GM21447 (cell line): ENCODE data around the gene ASCL4.
"Not testable (repeated sequence)": the region's sequence is repeated elsewhere in the genome, so short reads cannot be mapped to it uniquely, and the experiment has no call there.

Experiments
- ATAC-seq: cut with Tn5 transposase; IDR thresholded peaks from one replicate; pipeline ENCODE4 v1.9.1; 2021; ENCODE audit not compliant: unreplicated experiment

Gene ASCL4

DNA sequence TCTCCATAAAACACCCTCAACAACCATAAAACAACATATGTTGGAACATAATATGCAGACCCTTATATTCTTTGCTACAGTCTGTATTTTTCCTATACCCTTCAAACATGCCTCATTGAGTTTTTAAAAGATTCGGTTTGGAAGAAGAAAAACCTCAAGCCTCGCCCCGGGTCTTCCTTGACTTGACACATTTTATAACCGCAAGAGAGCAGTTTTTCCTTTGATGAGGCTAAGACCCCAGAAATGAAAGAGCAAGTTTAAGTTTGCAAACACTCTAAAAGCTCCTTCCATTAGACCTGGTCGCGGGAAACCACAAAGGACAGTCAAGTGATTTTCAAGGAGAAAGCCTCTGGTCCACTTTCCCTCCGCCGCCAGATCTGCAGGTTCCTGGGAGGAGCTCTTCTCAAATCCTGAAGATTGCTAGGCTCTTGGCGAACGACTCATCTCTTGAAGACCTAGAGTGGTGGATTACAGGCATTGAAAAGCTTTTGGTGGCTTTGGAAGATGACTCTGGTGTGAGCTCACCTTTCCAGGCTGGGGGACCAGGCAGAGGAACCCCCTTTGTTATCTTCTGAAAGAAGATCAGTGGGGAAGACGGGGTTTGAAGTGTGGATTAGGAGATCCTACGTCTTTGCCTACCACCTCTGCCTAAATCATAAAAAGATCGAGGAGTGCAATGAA, at the start of gene ASCL4:
Gene ASCL4 (plus strand): TSS at position 356 of the 681 bp plus-strand sequence. CDS start 515 bp downstream, outside the sequence.
- no peak for ATAC-seq

DNA sequence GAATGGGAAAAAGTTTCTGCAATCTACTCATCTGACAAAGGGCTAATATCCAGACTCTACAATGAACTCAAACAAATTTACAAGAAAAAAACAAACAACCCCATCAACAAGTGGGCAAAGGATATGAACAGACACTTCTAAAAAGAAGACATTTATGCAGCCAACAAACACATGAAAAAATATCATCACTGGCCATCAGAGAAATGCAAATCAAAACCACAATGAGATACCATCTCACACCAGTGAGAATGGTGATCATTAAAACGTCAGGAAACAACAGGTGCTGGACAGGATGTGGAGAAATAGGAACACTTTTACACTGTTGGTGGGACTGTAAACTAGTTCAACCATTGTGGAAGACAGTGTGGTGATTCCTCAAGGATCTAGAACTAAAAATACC, 47.2 kb upstream of the ASCL4 start:
- not testable (repeated sequence) for ATAC-seq

DNA sequence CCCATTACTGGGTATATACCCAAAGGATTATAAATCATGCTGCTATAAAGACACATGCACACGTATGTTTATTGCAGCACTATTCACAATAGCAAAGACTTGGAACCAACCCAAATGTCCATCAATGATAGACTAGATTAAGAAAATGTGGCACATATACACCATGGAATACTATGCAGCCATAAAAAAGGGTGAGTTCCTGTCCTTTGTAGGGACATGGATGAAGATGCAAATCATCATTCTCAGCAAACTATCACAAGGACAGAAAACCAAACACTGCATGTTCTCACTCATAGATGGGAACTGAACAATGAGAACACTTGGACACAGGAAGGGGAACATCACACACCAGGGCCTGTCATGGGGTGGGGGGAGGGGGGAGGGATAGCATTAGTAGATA, 46.8 kb upstream of the ASCL4 start:
- ATAC-seq: not testable (repeated sequence)

DNA sequence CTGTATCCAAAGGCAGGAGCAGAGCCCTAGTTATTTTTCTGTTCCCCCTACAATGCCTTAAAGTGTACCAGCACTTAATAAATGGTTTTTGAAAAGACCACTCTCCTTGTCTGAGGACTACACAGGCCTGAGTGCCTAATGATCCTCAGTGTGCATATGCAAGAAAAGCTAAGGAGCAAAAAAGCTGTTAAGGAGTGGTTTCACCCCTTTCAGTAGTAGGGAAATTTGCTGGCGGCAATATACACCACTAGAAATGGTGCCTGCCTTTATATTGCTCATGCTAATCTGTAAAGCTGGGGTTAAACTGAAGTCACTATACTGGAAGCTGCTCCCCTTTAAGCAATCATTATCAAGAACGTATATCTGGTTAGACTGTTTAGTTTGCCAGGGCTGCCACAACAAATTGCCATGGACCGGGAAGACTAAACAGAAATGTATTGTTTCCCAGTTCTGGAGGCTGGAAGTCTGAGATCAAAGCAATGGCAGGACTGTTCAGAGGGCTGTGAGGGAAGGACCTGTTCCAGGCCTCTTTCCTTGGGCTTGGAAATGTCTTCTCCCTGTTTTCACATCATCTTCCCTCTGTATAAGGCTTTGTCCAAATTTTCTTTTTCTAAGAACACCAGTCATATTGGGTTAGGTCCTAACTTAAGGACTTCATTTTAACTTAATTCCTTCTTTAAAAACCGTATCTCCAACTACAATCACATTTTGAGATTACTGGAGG, 43.7 kb upstream of the ASCL4 start:
- ATAC-seq: no peak

DNA sequence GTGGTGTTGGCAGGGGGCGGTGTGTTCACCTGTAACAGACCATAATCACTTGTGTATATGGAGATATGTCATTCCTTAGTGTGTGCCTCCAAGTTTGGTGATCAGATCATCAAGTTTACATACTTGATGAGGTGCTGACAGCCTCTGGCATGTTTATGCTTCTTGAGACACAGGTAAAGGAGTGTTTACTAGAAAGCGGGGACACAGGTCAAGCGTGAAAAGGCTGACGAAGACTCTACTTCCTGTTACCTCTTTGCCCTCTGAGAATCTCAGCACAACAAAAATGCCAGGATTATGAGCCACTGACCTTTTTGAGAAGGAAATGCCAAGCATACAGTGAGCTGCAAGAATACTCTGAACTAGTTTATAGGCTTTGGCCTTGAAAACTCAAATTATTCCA, 43.1 kb upstream of the ASCL4 start:
- ATAC-seq: peak; percentile 66

DNA sequence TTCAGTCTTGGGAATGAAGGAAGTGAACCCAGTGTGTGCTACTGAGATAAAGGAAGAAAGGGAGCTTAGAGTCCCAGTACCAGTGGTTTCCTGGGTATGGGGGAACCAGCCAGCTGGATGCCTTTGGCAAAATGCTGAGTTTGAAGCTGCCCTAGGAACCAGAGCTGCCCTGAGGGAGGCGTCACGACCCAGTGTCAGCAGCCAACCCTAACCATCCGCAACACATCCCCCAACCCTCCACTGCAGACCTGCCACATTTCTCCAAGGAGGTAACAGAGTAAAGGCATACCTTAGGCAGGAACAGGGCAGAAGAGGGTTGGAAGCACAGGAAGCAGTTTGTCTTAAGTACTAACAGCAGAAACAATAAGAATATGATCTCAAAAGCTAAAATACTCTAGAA, 42.1 kb upstream of the ASCL4 start:
- no peak for ATAC-seq

DNA sequence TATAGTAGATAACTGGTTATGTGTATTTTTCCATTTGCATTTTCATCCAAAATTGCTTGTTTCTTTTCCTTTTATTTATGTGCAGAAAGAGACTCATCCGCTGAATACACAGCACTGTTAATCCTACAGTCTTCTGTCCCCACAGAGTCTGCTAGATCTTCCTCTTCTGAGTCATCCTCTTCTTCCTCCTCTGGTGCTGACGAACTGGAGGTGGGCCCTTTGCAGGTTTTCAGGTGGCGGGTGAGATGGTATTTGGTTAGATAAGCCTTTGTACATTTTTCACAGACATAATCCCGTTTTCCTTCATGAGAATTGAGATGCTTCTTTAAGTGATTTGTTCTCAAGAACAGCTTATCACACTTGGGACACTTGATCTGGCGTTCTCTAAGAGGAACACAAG, 40.4 kb upstream of the ASCL4 start:
- no peak for ATAC-seq

DNA sequence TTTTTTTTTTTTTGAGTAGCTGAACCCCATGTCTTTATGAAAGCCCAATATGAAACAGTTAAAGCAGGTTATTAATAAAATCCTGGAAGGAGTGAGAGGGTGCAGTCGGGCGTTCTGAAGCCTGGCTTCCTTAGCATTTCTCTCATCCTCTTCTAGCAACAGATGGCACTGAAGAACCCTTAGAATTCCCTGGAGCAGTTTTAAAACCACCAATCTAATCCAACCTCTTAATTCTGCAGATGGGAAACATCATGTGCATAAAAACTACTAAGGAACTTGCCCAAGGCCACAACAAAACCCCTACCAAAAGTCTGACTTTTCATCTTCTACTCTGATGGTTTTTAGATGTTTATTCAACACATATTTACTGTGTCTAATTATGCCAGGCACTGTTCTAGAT, 38.7 kb upstream of the ASCL4 start:
- ATAC-seq: no peak

DNA sequence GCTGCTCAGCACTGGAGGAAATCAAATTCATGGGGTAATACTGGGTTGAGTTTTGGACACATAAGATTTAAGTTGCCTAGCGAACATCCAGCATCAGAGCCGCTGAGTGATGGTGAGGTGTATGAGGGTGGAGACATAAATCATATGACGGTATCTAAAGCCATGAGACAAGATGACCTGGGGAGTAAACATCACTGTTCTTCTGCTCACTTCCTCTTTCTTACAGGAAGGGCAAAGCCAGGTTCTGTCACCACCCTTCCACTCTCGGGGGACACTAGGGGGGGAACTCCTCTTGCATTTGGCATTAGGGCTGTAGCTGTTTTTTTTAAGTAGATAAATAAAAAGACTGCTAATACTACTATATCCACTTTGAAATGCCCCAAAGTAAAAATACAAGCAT, 37.6 kb upstream of the ASCL4 start:
- ATAC-seq: peak; percentile 99

DNA sequence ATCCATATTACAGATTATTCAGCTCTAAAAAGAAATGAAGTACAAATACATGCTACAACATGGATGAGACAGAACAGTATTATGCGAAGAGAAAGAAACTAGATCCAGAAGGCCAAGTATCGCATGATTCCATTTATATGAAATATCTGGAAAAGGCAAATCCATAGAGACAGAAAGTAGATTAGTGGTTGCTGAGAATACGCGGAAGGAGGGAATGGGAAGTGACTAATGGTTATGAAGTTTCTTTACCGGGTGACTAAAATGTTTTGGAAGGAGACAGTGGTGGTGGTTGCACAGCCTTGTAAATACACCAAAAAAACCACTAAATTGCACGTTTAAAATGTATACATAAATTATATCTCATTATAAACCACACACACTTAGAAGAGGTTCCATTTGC, 26.0 kb upstream of the ASCL4 start:
- ATAC-seq: no peak

DNA sequence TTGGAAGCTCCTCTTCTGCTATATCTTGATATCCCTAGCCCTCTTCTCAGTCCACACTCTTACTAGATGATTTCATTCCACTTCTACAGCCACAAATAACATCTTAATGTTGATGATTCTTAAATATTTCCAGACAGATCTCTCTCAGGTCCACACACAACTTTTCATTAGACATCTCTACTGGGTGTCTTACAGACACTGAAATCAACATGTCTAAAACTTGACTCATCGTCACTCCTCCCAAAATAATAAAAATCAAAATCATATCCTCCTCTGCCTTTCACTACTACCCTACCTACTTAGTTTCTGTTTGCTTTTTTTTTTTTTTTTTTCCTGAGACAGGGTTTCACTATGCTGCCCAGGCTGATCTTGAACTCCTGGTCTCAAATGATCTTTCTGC, 25.4 kb upstream of the ASCL4 start:
- ATAC-seq: no peak

DNA sequence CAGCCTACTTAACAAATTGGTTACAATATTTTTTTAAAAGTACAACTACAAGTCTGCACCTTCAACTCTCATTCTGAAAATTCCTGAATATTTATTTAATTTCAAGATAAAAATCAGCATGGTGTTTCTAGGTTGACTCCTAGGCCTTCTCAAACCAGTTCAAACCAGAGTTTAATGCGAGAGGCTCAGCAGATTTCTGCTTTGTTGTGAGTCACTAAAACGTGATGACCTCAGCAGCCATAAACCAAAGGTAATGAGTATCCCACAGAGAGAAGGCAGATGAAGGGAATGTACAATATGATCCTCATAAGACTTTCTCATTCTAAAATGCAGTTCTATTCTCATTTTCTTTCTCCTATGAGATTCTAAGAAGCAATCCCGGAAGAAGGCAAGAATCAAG, 15.1 kb upstream of the ASCL4 start:
- ATAC-seq: no peak

- ATAC-seq: peak; percentile 38
Measured at GRCh38 chr12:107760207-107760808, 14.2 kb upstream of the ASCL4 start.

DNA sequence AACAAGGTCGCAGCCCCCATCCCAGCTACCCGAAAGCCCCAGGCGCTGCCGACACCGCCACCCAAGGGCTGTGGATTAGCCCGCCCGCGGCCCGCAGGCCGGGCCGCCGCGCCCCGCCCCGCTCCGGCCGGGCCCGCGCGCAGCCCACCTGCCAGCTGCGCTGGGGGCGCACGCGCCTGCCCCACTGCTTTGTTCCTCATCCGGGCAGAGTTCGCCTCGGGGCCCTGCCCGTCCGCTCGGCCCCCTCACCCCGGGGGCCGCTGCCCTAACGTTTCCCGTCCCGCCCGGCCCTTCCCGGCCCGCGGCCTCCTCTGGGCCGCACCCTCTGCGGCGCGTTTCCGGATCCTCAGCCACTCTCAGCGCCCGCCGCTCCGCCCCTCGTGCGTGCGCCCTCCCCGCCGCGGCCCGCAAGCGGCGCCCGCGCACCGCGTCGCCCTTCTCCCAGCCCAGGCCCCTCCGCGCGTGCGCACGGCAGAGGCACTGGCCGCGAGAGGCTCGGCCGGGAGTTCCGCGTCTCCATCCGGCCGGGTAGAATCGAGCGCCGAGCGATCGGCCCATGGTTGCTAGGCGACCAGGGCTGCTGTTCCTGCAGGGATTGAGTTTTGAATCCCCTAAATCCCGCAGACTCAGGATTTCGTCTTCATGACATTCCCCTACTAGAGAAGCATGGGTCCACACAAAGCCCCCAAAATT, 13.5 kb upstream of the ASCL4 start, which contains the start of gene PRDM4:
Gene PRDM4 (minus strand): TSS at position 329 of the 693 bp plus-strand sequence. CDS start 622 bp downstream, outside the sequence.
- ATAC-seq: peak; percentile 89

GRCh38 chr12:107761502-107761904, 13.0 kb upstream of the ASCL4 start:
- ATAC-seq: no peak

DNA sequence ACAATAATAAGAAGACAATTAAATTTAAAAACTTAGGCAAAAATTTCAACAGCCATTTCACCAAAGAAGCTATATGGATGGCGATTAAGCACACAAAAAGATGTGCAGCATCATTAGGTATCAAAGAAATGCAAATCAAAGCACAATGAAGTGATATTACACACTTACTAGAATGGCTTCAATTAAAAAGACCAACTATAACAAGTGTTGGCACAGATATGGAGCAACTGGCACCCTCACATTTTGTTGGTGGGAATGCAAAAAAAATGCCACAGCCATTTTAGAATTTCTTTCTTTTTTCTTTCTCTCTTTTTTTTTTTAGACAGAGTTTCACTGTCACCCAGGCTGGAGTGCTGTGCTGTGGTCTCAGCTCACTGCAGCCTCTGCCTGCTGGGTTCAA, 11.6 kb upstream of the ASCL4 start:
- ATAC-seq: no peak

DNA sequence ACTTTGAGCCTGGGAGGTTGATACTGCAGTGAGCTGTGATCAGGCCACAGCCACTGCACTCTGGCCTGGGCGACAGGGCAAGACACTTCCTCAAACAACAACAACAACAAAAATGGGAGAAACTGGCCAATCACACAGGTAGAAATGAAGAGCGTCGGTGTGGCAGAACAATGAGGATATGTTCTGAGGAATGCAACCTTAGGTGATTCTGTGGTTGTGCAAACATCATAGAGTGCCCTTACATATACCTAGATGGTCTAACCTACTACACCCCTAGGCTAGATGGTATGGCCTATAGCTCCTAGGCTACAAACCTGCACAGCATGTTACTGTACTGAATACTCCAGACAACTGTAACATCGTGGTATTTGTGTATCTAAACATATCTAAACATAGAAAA, 9.9 kb upstream of the ASCL4 start:
- ATAC-seq: no peak

DNA sequence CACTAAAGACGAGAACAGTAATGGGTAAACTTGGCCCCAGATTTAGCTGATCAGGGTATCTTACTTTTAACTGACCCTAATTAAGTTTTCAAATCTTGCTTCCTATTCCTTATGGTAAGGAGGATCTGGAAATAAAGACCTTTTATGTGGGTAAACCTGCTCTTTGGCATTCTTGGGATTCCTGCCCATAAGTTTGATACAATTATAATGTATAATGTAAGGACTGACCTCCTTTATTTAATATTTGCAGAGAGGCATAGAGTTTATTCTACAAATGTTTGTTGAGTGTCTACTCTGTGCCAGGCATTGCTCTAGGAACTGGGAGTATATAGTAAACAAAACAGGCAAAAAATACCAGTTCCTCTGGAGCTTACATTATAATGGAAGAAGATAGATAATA, 9.2 kb upstream of the ASCL4 start:
- ATAC-seq: no peak

- no peak for ATAC-seq
Measured at GRCh38 chr12:107767466-107767865, 7.0 kb upstream of the ASCL4 start.

DNA sequence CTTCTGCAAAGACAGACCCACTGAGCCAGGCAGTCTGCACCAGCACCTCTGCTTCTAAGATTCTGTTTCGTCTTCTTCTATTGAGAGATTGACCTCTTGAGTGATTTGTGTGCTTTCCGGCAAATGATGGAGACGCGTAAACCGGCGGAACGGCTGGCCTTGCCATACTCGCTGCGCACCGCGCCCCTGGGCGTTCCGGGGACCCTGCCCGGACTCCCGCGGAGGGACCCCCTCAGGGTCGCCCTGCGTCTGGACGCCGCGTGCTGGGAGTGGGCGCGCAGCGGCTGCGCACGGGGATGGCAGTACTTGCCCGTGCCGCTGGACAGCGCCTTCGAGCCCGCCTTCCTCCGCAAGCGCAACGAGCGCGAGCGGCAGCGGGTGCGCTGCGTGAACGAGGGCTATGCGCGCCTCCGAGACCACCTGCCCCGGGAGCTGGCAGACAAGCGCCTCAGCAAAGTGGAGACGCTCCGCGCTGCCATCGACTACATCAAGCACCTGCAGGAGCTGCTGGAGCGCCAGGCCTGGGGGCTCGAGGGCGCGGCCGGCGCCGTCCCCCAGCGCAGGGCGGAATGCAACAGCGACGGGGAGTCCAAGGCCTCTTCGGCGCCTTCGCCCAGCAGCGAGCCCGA, 703 bp downstream of the ASCL4 start:
- ATAC-seq: no peak

DNA sequence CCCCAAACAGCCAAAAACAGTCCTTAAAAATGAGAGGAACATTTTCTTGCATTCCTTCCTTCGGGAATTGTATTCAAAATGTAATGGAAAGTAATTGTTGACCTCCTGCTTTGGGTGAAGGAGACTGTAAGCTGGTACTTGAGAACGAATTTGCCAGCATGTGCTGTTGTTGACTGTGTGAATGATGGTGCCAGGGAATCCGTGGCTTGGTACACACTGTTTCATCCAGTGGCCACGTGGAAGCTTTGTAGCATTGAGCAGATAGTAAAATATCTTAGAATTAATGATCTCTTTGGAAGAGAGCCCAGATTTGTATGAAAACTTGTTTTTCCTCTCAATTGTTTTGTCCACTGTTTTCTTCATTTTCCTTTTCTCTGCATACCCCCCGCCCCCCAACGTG, 1.7 kb downstream of the ASCL4 start:
- no peak for ATAC-seq
